Stimulated activated naive CD8-positive, alpha-beta T cell treated with anti-CD3 and anti-CD28 coated beads, Interleukin-15, Interleukin-2, amounts not matched to agents 100 ng/mL and 50 ng/mL, for 24 hours (primary cell): ENCODE data around the gene PAPPA2.

Experiments
- H3K27ac Mint-ChIP-seq: one replicate; pipeline ENCODE4 v1.8.0; 2021; ENCODE audit warnings: mild to moderate bottlenecking, mixed read lengths
- H3K27me3 Mint-ChIP-seq: one replicate; pipeline ENCODE4 v1.8.0; 2021; ENCODE audit warnings: mixed read lengths
- H3K36me3 Mint-ChIP-seq: one replicate; pipeline ENCODE4 v1.8.0; 2021; ENCODE audit warnings: low read depth, mixed read lengths
- H3K4me1 Mint-ChIP-seq: one replicate; pipeline ENCODE4 v1.8.0; 2021; ENCODE audit warnings: low read depth, mixed read lengths
- H3K4me3 Mint-ChIP-seq: one replicate; pipeline ENCODE4 v1.8.0; 2021; ENCODE audit warnings: mild to moderate bottlenecking, mixed read lengths
- H3K9me3 Mint-ChIP-seq: one replicate; pipeline ENCODE4 v1.8.0; 2021; ENCODE audit warnings: mixed read lengths

Gene PAPPA2

DNA sequence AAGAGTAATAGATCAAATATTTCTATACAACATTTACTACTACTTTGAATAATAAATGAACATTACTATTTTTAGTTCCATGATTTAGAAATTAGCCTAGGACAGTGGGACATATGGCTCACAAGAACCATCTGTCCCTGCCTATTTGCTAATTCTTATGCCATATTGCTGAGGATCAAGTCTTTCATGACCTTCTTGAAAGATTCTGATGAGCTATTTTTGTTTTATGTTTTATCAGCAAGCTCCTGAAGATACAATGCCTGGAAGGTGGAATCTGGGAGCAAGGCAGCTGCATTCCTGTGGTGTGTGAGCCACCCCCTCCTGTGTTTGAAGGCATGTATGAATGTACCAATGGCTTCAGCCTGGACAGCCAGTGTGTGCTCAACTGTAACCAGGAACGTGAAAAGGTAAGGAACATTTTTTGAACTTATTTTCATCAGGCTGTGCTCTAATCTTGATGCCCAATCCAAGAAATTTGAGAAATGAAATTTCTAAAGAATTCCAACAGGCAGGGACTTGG lies 326.7 kb downstream of the PAPPA2 start:
- Mint-ChIP-seq H3K27me3 (no peaks in the 10 kb centered on the region), H3K4me3 (no peak overlapping the region), H3K36me3 (no peaks in the 10 kb centered on the region), H3K9me3 (peaks cover 4% of the 10 kb centered on the region), H3K4me1 (no peaks in the 10 kb centered on the region), H3K27ac (no peak overlapping the region)

DNA sequence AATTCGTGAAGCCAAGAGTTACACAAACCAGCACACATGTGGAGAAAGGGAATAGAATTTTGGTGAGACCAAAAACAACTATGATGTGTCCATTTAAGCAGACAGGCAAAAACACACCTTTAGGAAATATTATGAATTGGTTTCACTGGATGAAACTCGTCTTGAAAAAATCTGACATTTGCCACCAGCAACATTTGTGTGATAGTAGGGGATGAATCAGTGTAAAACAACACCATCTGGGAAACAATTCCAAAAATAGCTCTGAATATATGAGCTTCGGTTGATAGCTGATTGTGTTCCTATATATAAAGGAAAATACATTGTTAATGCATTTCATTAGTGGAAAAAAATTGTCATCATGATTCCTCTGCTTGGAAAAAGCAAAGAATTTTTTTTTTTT lies 327.8 kb downstream of the PAPPA2 start:
- no peaks in the 10 kb centered on the region for H3K4me1 Mint-ChIP-seq
- no peaks in the 10 kb centered on the region for H3K36me3 Mint-ChIP-seq
- no peaks in the 10 kb centered on the region for H3K27me3 Mint-ChIP-seq
- H3K9me3 Mint-ChIP-seq = peaks cover 4% of the 10 kb centered on the region
- no peak overlapping the region for H3K27ac Mint-ChIP-seq
- no peak overlapping the region for H3K4me3 Mint-ChIP-seq

GRCh38 chr1:176791906-176792305 lies 328.9 kb downstream of the PAPPA2 start:
- H3K4me1 Mint-ChIP-seq = no peaks in the 10 kb centered on the region
- H3K9me3 Mint-ChIP-seq = peaks cover 4% of the 10 kb centered on the region
- no peak overlapping the region for H3K27ac Mint-ChIP-seq
- H3K4me3 Mint-ChIP-seq = no peak overlapping the region
- H3K36me3 Mint-ChIP-seq = no peaks in the 10 kb centered on the region
- no peaks in the 10 kb centered on the region for H3K27me3 Mint-ChIP-seq

- no peak overlapping the region for H3K27ac Mint-ChIP-seq
- no peaks in the 10 kb centered on the region for H3K4me1 Mint-ChIP-seq
- H3K4me3 Mint-ChIP-seq = no peak overlapping the region
- no peaks in the 10 kb centered on the region for H3K27me3 Mint-ChIP-seq
- H3K9me3 Mint-ChIP-seq = no peaks in the 10 kb centered on the region
- H3K36me3 Mint-ChIP-seq = no peaks in the 10 kb centered on the region
These were observed 332.0 kb downstream of the PAPPA2 start for GRCh38 chr1:176794897-176795508.

DNA sequence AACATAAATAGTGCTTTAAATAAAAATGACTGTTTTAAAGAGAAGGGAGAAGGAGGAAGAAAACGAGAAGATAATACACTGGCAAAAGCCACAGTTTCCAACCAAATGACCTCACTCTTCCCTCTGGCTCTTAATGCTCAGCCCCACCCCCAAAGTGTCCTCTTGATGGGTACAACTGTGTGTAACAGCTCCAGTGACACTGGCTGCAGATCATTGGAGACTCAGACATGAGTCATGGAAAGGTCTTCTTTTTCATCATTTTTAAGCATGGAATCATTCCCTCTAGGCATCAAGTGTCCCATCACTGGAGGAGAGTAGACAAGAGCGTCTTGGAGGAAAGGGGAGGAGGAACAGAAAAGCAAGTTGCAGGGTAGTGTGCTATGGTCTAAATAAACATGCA lies 333.0 kb downstream of the PAPPA2 start:
- H3K9me3 Mint-ChIP-seq = no peaks in the 10 kb centered on the region
- no peaks in the 10 kb centered on the region for H3K27me3 Mint-ChIP-seq
- H3K36me3 Mint-ChIP-seq = no peaks in the 10 kb centered on the region
- no peaks in the 10 kb centered on the region for H3K4me1 Mint-ChIP-seq
- no peak overlapping the region for H3K27ac Mint-ChIP-seq
- no peak overlapping the region for H3K4me3 Mint-ChIP-seq

- Mint-ChIP-seq H3K4me1 (no peaks in the 10 kb centered on the region), H3K27ac (no peak overlapping the region), H3K9me3 (no peaks in the 10 kb centered on the region), H3K4me3 (no peak overlapping the region), H3K27me3 (no peaks in the 10 kb centered on the region), H3K36me3 (no peaks in the 10 kb centered on the region)
These were observed 333.6 kb downstream of the PAPPA2 start for GRCh38 chr1:176796583-176796982.

DNA sequence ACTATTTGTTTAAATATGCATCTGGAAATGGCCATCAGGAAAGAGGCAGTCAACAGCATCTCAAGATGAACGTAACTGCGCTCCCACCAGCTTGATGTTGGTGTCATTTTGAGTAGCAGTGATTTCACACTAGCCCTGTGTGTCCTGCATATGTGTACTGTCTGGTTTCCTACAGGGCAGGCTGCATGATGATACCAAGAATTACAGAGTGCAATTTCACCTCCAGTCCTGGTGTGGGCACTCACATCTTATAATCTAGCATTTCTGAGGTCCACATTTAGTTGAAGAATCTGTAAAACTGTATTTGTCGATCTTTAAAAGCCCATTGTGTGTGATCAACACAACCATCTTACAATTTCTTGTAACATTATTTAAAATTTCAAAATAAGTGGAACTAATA lies 336.4 kb downstream of the PAPPA2 start:
- H3K4me1 Mint-ChIP-seq = no peaks in the 10 kb centered on the region
- H3K36me3 Mint-ChIP-seq = no peaks in the 10 kb centered on the region
- H3K9me3 Mint-ChIP-seq = no peaks in the 10 kb centered on the region
- H3K27ac Mint-ChIP-seq = no peak overlapping the region
- H3K27me3 Mint-ChIP-seq = no peaks in the 10 kb centered on the region
- no peak overlapping the region for H3K4me3 Mint-ChIP-seq

DNA sequence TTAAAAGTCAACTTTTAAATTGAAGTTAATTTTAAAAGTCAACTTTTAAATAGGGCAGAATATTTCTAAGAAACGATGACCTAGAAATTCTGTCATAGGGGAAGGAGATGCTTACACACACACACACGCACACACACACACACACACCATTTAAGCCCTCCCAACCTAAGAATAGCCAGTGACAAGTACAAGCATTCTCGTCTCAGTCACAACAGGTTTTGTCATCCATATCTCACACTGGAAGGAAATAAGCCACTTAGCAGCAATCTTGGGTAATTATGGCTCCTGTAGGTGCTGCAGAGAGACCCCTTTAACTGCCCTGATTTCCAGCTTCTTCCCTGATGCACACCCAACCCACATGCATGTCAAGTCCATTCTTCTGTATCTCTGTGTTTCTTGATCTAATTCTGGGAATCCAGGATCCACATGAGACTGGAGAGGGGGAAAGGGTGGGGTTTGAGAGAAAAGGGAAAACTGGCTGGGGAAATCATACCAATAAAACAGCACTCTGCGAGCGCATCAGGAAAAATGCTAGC lies 338.1 kb downstream of the PAPPA2 start:
- Mint-ChIP-seq H3K36me3 (no peaks in the 10 kb centered on the region), H3K9me3 (no peaks in the 10 kb centered on the region), H3K27me3 (no peaks in the 10 kb centered on the region), H3K4me3 (no peak overlapping the region), H3K4me1 (no peaks in the 10 kb centered on the region), H3K27ac (no peak overlapping the region)

DNA sequence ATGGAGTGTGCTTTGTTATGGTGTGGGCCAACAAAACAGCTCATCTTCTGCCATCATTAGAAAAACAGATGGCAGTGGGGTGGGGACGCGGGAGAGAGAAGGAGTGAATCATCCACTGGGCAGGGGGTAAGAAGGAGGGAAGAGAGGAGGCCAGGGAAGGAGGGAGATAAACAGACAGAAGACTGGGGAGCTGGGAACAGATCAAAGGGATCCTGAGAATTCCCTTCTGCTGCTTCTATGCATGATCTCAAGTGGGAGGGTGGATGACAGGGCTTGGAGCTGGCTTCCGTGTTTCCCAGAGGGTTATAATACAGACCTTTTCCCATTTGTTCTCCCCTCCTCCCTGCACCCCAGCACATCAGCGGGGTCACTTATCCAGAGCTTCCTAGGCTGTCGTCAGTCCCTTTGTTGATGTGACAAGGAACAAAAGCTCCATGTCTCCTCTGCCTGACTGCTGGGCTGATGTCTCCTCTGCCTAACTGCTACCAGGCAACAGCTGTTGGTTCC lies 338.6 kb downstream of the PAPPA2 start:
- Mint-ChIP-seq H3K27ac (no peak overlapping the region), H3K4me1 (no peaks in the 10 kb centered on the region), H3K4me3 (no peak overlapping the region), H3K9me3 (no peaks in the 10 kb centered on the region), H3K27me3 (no peaks in the 10 kb centered on the region), H3K36me3 (no peaks in the 10 kb centered on the region)

DNA sequence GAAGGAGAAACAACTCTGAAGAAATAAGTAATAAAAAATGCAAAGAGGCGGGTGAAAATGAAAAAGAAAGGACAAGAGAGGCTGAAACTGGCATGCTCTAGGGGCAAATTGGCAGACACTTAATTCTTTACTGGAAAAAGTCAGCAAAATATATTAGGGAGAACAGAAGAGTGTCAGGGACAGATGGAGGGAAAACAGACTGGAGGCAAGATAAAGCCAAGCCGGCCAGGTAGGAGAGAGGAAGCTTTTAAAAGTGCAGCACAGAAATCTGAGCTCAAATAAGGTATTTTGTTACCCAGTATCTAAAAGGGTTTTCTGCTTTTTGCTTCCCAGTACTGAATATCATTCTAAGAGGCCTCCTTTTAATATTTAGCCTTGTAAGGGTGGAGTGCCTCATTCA lies 339.3 kb downstream of the PAPPA2 start:
- no peaks in the 10 kb centered on the region for H3K27me3 Mint-ChIP-seq

GRCh38 chr1:176803042-176803441 lies 340.1 kb downstream of the PAPPA2 start:
- no peak overlapping the region for H3K27ac Mint-ChIP-seq
- peaks cover 3% of the 10 kb centered on the region for H3K9me3 Mint-ChIP-seq
- no peaks in the 10 kb centered on the region for H3K4me1 Mint-ChIP-seq
- H3K27me3 Mint-ChIP-seq = no peaks in the 10 kb centered on the region
- H3K4me3 Mint-ChIP-seq = no peak overlapping the region
- H3K36me3 Mint-ChIP-seq = no peaks in the 10 kb centered on the region

More for the DNA sequence above, 339.3 kb downstream of the PAPPA2 start:
- Mint-ChIP-seq H3K4me3 (no peak overlapping the region), H3K9me3 (peaks cover 3% of the 10 kb centered on the region), H3K36me3 (no peaks in the 10 kb centered on the region), H3K27ac (no peak overlapping the region), H3K4me1 (no peaks in the 10 kb centered on the region)

GRCh38 chr1:176803596-176803995 lies 340.6 kb downstream of the PAPPA2 start:
- H3K9me3 Mint-ChIP-seq = peaks cover 3% of the 10 kb centered on the region
- H3K4me3 Mint-ChIP-seq = no peak overlapping the region
- H3K36me3 Mint-ChIP-seq = no peaks in the 10 kb centered on the region
- no peaks in the 10 kb centered on the region for H3K4me1 Mint-ChIP-seq
- no peaks in the 10 kb centered on the region for H3K27me3 Mint-ChIP-seq
- no peak overlapping the region for H3K27ac Mint-ChIP-seq

DNA sequence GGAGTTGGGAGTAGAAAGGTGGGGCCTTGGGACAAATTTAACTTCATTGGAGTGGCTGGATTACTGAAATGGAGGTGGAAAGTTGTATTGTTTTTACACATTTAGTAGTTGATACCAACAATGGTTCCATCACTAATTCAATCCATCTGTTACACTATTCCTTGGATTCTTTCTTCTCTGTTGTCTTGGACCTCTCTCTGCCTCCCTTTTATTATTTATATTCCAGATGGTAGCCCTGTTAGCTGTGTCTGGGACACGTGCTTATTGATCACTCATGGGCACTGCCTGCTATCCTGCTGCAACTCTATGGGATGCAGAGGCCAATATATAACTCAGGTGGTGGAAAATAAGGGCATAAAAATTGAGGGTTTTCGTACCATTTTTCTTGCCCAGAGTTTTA lies 346.3 kb downstream of the PAPPA2 start:
- Mint-ChIP-seq H3K4me3 (no peak overlapping the region), H3K36me3 (no peaks in the 10 kb centered on the region), H3K27ac (no peak overlapping the region), H3K27me3 (no peaks in the 10 kb centered on the region), H3K4me1 (no peaks in the 10 kb centered on the region), H3K9me3 (peaks cover 3% of the 10 kb centered on the region)

- Mint-ChIP-seq H3K27ac (no peak overlapping the region), H3K27me3 (no peaks in the 10 kb centered on the region), H3K9me3 (peaks cover 3% of the 10 kb centered on the region), H3K36me3 (no peaks in the 10 kb centered on the region), H3K4me1 (no peaks in the 10 kb centered on the region), H3K4me3 (no peak overlapping the region)
These were observed 348.7 kb downstream of the PAPPA2 start for GRCh38 chr1:176811511-176812288.

DNA sequence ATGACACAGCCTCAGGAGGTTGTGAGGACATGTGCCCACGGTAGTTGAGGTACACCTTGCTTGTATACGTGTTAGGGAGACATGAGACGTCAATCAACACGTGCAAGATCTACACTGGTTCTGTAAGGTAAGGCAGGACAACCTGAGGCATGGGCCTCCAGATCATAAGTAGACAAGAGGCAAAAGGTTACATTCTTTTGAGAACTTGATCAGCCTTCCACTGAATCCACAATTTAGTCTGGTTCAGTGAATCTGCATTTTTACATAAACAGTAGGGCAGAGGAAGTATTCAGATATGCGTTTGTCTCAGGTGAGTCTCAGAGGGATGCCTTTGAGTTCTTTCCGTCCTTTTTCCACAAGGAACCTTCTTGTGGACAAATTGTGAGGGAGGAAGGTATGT lies 352.6 kb downstream of the PAPPA2 start:
- H3K27ac Mint-ChIP-seq = no peak overlapping the region
- H3K36me3 Mint-ChIP-seq = no peaks in the 10 kb centered on the region
- H3K4me3 Mint-ChIP-seq = no peak overlapping the region
- no peaks in the 10 kb centered on the region for H3K4me1 Mint-ChIP-seq
- no peaks in the 10 kb centered on the region for H3K9me3 Mint-ChIP-seq
- H3K27me3 Mint-ChIP-seq = no peaks in the 10 kb centered on the region
